ENCODE measurements around the gene MSL1.
"Not testable (repeated sequence)": the region's sequence is repeated elsewhere in the genome, so short reads cannot be mapped to it uniquely, and the experiment has no call there.

MSL1 gene

DNA sequence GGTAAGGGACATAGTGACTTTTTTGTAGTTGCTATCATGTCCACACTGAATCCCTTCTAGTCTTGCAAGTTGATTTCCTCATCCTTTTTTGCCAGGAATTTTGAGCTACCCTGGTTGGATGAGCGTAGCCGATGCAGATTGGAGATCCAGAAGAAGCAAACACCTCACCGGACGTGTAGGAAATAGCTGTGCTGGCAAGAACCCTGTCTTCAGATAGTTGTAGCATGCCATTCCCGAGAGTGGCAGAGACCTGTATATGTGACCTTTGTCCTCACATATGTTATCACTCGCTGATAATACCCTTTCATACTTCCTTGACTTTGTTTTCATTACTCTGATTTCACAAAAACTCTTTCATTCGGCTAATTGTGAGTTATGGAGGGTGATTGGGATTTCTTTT is 12.4 kb downstream of the MSL1 start:
- no peak for DNase-seq

DNA sequence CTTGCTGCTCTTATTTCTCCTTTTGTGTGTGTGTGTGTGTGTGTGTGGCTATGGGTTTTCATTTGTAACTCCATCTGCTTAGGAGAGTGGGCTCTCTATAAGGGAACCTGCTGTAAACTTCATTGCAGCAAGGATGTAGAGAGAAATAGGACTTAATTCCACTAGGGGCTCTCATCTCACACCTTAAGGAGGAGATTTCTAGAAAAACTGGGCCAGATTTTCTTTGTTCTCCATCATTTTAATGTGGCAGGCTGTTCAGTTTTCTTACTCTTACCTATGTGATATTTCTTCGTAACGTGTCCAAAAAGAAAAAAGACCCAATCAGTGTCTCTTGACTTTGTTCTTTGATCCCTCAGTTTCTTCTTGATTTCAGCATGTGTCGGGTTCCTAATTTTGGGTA is 14.0 kb downstream of the MSL1 start:
- no peak for DNase-seq

GRCh38 chr17:40139566-40140058 is 17.8 kb downstream of the MSL1 start:
- DNase-seq = no peak

GRCh38 chr17:40143166-40143565 is 21.4 kb downstream of the MSL1 start:
- not testable (repeated sequence) for DNase-seq

- DNase-seq = no peak
Measured at GRCh38 chr17:40145476-40145875, 23.7 kb downstream of the MSL1 start.

- no peak for DNase-seq
Measured at GRCh38 chr17:40148527-40148926, 26.8 kb downstream of the MSL1 start.

GRCh38 chr17:40150276-40150675 is 28.5 kb downstream of the MSL1 start:
- no peak for DNase-seq

DNA sequence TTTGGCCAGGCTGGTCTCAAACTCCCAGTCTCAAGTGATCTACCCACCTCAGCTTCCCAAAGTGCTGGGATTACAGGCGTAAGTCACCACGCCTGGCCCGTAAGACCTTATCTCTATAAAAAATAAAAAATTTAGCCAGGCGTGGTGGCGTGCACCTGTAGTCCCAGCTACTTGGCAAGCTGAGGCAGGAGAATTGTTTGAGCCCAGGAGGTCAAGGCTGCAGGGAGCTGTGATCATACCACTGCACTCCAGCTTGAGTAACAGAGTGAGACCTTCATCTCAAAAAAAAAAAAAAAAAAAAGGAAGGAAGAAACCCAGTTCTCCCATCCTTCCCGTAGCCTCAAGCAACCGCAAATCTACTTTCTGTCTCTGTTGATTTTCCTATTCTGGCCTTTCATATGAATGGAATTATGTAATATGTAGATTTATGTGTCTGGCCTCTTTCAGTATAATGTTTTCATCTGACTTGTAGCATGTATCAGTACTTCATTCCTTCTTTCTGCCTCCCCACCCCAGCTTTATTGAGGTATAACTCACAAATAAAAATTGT is 29.7 kb downstream of the MSL1 start:
- DNase-seq = no peak

- DNase-seq = no peak
Measured at GRCh38 chr17:40153603-40154236, 31.9 kb downstream of the MSL1 start.

- no peak for DNase-seq
Measured at GRCh38 chr17:40157973-40158372, 36.2 kb downstream of the MSL1 start.

DNA sequence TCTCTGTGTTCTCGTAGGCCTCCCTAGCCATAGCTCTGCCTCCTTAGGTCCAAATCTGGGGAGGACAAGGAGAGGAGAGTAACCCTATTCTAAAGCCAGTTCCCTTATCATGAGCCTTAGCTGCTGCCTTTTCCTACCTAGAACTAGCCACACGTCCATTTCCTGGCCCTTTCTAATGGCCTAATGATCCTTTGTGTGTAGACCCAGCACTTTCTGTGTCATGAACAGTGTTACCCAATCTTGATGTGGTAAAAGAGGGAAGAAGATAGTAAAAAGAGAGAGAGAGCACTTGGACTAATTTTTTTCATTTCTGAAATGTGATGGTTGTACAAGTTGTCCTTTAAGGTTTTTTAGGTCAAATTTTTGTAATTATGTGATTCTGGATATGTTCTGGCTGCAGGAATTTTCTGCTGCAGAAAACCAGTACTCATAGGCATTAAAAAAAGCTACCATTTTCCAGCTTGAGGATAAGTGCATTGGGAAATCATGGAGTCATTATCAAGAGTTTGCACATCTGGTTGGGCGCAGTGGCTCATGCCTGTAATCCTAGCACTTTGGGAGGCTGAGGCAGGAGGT is 36.8 kb downstream of the MSL1 start:
- no peak for DNase-seq

- no peak for DNase-seq
Measured at GRCh38 chr17:40159456-40159855, 37.7 kb downstream of the MSL1 start.

- DNase-seq = no peak
Measured at GRCh38 chr17:40167685-40168261, 46.0 kb downstream of the MSL1 start.

DNA sequence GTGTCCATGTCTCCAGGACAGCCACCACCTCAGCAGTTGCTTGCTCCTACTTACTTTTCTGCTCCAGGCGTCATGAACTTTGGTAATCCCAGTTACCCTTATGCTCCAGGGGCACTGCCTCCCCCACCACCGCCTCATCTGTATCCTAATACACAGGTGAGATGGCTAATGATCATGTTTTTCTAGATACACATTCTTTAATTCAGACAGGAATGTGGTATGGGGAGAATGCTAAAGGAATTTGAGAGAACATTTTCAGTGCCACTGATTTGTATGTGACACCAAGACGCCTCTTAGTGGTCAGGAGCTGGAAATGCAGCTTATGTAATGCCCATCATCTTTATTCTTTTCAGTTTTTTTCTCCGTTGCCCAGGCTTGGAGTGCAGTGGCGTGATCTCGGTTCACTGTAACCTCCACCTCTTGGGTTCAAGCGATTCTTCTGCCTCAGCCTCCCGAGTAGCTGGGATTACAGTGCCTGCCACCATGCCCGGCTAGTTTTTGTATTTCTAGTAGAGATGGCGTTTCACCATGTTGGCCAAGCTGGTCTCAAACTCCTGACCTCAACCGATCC is 46.6 kb downstream of the MSL1 start:
- peak; percentile 76 for DNase-seq

- no peak for DNase-seq
Measured at GRCh38 chr17:40170325-40170724, 48.6 kb downstream of the MSL1 start.

DNA sequence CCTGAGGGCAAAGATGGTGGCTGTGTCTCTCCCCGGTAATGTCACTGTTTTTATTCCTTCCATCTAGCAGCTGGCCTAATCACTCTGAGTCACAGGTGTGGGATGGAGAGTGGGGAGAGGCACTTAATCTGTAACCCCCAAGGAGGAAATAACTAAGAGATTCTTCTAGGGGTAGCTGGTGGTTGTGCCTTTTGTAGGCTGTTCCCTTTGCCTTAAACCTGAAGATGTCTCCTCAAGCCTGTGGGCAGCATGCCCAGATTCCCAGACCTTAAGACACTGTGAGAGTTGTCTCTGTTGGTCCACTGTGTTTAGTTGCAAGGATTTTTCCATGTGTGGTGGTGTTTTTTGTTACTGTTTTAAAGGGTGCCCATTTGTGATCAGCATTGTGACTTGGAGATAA is 50.0 kb downstream of the MSL1 start:
- DNase-seq = no peak

DNA sequence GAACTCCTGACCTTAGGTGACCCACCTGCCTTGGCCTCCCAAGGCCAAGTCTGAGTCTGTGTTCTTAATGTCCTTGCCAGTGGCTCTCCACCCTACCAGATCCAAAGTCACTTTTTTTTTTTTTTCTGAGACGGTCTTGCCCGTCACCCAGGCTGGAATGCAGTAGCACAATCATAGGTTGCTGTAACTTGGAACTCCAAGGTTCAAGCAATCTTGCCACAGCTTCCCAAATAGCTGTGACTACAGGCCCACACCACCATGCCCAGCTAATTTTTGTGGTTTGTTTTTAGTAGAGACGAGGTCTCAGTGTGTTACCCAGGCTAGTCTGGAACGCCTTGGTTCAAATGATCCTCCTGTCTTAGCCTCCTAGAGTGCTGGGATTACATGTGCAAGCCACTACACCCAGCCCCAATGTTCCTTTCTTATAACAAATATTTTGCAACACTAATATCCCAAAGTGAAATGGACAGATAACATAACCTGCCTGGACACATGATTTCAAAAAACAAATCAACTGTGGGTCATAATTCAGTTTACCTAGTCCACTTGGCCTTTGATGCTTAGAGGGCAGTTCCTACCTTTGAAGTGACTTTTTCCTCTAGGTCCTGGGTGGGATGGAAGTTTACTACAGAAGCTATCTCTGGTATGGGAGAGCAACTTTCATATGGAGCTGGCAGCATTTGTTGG is 51.5 kb downstream of the MSL1 start:
- DNase-seq = no peak

DNA sequence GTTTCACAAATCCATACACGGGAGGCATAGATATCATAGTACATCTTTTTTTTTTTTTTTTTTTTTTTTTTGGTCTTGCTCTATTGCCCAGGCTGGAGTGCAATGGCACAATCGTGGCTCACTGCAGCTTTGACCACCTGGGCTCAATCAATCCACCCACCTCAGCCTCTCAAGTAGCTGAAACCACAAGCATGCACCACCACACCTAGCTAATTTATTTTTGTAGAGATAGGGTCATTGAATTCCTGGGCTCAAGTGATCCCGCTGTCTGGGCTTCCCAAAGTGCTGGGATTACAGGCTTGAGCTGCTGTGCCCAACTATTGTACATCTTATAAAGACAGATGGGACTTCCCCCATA is 52.0 kb downstream of the MSL1 start:
- no peak for DNase-seq

- DNase-seq = no peak
Measured at GRCh38 chr17:40174514-40174913, 52.7 kb downstream of the MSL1 start.

GRCh38 chr17:40175928-40176753 is 54.4 kb downstream of the MSL1 start:
- DNase-seq = no peak

- no peak for DNase-seq
Measured at GRCh38 chr17:40176754-40177110, 55.0 kb downstream of the MSL1 start.

GRCh38 chr17:40177275-40177874 is 55.6 kb downstream of the MSL1 start, which contains the start of gene RAPGEFL1:
Gene RAPGEFL1 (plus strand): TSS chr17:40177470. CDS start chr17:40177862, 392 bp downstream.
- peak; percentile 88 for DNase-seq
